Mucosa of descending colon (tissue), 3 donors: Measurements from ENCODE around the gene RGSL1. TPM values are rescaled to one million over a fixed set of nuclear protein-coding genes. Genes with fewer than 3 reads are reported as not detected.

ENCODE experiments used
- ATAC-seq: fragments of 200-7000 bp; cut with Tn5 transposase; one replicate; pipeline ENCODE4 v1.9.1; 2020; ENCODE audit warnings: mild to moderate bottlenecking, moderate library complexity
- DNase-seq, 3 donors: peaks; one replicate each; pipeline ENCODE4 v3.0.0-alpha.2; 2020
- H3K36me3 ChIP-seq: fragments of 200-600 bp; one replicate; pipeline ENCODE4 v1.8.0; 2021; ENCODE audit warnings: low read depth, mild to moderate bottlenecking
- H3K4me1 ChIP-seq: fragments of 200-600 bp; one replicate; pipeline ENCODE4 v1.8.0; 2021; ENCODE audit warnings: low read depth, mild to moderate bottlenecking
- H3K4me3 ChIP-seq: fragments of 200-600 bp; one replicate; pipeline ENCODE4 v1.8.0; 2021; ENCODE audit warnings: mild to moderate bottlenecking
- H3K9me3 ChIP-seq: fragments of 200-600 bp; one replicate; pipeline ENCODE4 v1.8.0; 2021; ENCODE audit warnings: mild to moderate bottlenecking
- CTCF ChIP-seq: fragments of 200-600 bp; IDR thresholded peaks from one replicate; pipeline ENCODE4 v1.8.0; 2022; ENCODE audit warnings: antibody characterized with exemption, mild to moderate bottlenecking
- intact Hi-C, 2 donors: fragments of 100-400 bp; cut with DNase I in 1 of 2; cut with micrococcal nuclease in 1 of 2; formaldehyde crosslinking; loops; one replicate each; pipeline versions ENCODE4 v1.11.0 to v1.11.1; 2022; cut with DNase I, micrococcal nuclease
- total RNA-seq, 3 donors: library from RNA; stranded (reverse); fragmentation: NEBNext Ultra II Directional in 2 of 3; extraction: Animal tissue kit (Norgen Biotek cat#: 25700) in 2 of 3; gene quantifications; one replicate each; pipeline versions ENCODE4 v1.2.1 to v1.2.4, GENCODE V29; 2021 to 2023
- donor health status: DM: no; HTN: no; CAD: no; lungs with moderate emphysema.
- donor health status: DM: no; HTN: no; CAD: no.
- donor health status: DM: no; HTN: yes; CAD: no.

The RGSL1 gene
- total RNA-seq, 3 donors from 2014 or later: not detected

GRCh38 chr1:182604175-182605164 lies 154.5 kb downstream of the RGSL1 start, which contains the start of gene RGS16:
RGS16 (minus strand) TSS chr1:182604389; CDS start chr1:182604259, 130 bp downstream.
- Histone ChIP-seq H3K4me1 (peaks cover 10% of the 10 kb centered on the region), H3K9me3 (no peaks in the 10 kb centered on the region), H3K4me3 (peak within 1 kb of the TSS; percentile 19), H3K36me3 (no peaks in the 10 kb centered on the region)
- ATAC-seq: peak; percentile 97
- peak; percentile 96 to 97 (median 96) for DNase-seq
- intact Hi-C loops: no loop called here
- TF ChIP-seq CTCF: no peak

GRCh38 chr1:182607566-182607965 lies 157.6 kb downstream of the RGSL1 start:
- Histone ChIP-seq H3K4me3 (no peak overlapping the region), H3K36me3 (no peaks in the 10 kb centered on the region), H3K9me3 (no peaks in the 10 kb centered on the region), H3K4me1 (peaks cover 10% of the 10 kb centered on the region)
- DNase-seq (no peak), ATAC-seq (no peak)
- intact Hi-C loops: no loop called here
- no peak for TF ChIP-seq CTCF

- ATAC-seq: no peak
- intact Hi-C loops: no loop called here
- Histone ChIP-seq H3K9me3 (no peaks in the 10 kb centered on the region), H3K4me1 (peaks cover 10% of the 10 kb centered on the region), H3K36me3 (no peaks in the 10 kb centered on the region), H3K4me3 (no peak overlapping the region)
- TF ChIP-seq CTCF: no peak
- no peak for DNase-seq
Measured at GRCh38 chr1:182608236-182608635, 158.3 kb downstream of the RGSL1 start.

- TF ChIP-seq CTCF: no peak
- ATAC-seq (no peak), DNase-seq (no peak)
- intact Hi-C loops: no loop called here
- no peak overlapping the region for H3K4me3 ChIP-seq
- no peaks in the 10 kb centered on the region for H3K9me3 ChIP-seq
- no peaks in the 10 kb centered on the region for H3K36me3 ChIP-seq
- peaks cover 10% of the 10 kb centered on the region for H3K4me1 ChIP-seq
Measured at GRCh38 chr1:182608845-182609610, 159.1 kb downstream of the RGSL1 start.

Other genes starting within 250 kb of the RGSL1 start
- 100 to 1,000 TPM; 364 to 851 (median 517) TPM for gene GLUL, start 58.4 kb upstream of the RGSL1 start, total RNA-seq
- gene TEDDM1, start 49.5 kb upstream of the RGSL1 start, total RNA-seq: not detected
- gene RNASEL, start 139.1 kb downstream of the RGSL1 start, total RNA-seq: 10 to 100 TPM; 14.3 to 23.9 (median 16.3) TPM
- 1 to 10 TPM in 2 of 3 donors, under 1 TPM in 1; 0.61 to 2.3 (median 1.3) TPM for gene RGS16, start 154.2 kb downstream of the RGSL1 start, total RNA-seq
- gene RGS8, start 234.4 kb downstream of the RGSL1 start, total RNA-seq: not detected